Vagina (tissue), 2 donors: ENCODE data around the gene CACNA2D4.

Source experiments
- CTCF ChIP-seq, 3 experiments: fragments of 450-650 bp in 2 of 3; fragments of 200-600 bp in 1 of 3; sonication (generic) in 1 of 3; IDR thresholded peaks; one replicate each; pipeline ENCODE4 v1.5.1; 2017 to 2019; ENCODE audit warnings: antibody characterized with exemption in 3 of 3, mild to moderate bottlenecking in 2 of 3, moderate library complexity in 2 of 3
- POLR2AphosphoS5 ChIP-seq, 2 donors: sonication (generic); formaldehyde crosslinking; IDR thresholded peaks; one replicate each; pipeline ENCODE4 v1.9.0; 2017; ENCODE audit warnings: antibody characterized with exemption in 2 of 2, mild to moderate bottlenecking in 2 of 2, low read depth in 1 of 2; ENCODE audit not compliant: insufficient read depth in 1 of 2

GRCh38 chr12:1939801-1940607 is 21.6 kb upstream of the CACNA2D4 start:
- TF ChIP-seq POLR2AphosphoS5 (IDR thresholded peaks at IDR 0.05; ENCODE audit: insufficient read depth in 1 of 2, low read depth in 1 of 2) (peak in 1 of 2 donors; percentile 51), CTCF (IDR thresholded peaks at IDR 0.05) (peak; percentile 91 to 95 (median 92))
